PC-9 (cell line): ENCODE measurements around the gene PHF21B.

Source experiments
- EZH2 ChIP-seq: fragments of 200-600 bp; sonication (generic); IDR thresholded peaks from 2 replicates; pipeline ENCODE4 v1.8.0; 2017; ENCODE audit warnings: antibody characterized with exemption, low read depth
- TF ChIP-seq, protein P1 (sequence below): fragments of 200-600 bp; sonication (generic); conservative IDR thresholded peaks from 2 replicates; pipeline ENCODE4 v1.6.1; 2017; ENCODE audit warnings: mixed run types, antibody characterized with exemption, mild to moderate bottlenecking, moderate library complexity

- TF ChIP-seq, protein P1, sequence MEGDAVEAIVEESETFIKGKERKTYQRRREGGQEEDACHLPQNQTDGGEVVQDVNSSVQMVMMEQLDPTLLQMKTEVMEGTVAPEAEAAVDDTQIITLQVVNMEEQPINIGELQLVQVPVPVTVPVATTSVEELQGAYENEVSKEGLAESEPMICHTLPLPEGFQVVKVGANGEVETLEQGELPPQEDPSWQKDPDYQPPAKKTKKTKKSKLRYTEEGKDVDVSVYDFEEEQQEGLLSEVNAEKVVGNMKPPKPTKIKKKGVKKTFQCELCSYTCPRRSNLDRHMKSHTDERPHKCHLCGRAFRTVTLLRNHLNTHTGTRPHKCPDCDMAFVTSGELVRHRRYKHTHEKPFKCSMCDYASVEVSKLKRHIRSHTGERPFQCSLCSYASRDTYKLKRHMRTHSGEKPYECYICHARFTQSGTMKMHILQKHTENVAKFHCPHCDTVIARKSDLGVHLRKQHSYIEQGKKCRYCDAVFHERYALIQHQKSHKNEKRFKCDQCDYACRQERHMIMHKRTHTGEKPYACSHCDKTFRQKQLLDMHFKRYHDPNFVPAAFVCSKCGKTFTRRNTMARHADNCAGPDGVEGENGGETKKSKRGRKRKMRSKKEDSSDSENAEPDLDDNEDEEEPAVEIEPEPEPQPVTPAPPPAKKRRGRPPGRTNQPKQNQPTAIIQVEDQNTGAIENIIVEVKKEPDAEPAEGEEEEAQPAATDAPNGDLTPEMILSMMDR = no peak
- TF ChIP-seq EZH2 = no peak
Observed at GRCh38 chr22:44901301-44901700, 108.5 kb downstream of the PHF21B start.
